Activated B cell treated with CpG ODN at 0.5 μM for 24 hours (primary cell): Measurements from ENCODE around the gene PSENEN. TPM values are rescaled to one million over a fixed set of nuclear protein-coding genes. Genes with fewer than 3 reads are reported as not detected.

Experiments
- ATAC-seq: fragments of 200-7000 bp; cut with Tn5 transposase; one replicate; pipeline ENCODE4 v1.10.0; 2021; ENCODE audit warnings: low read depth, mild to moderate bottlenecking, moderate library complexity
- CTCF ChIA-PET: fragments of 350-600 bp; sonication (Branson Sonifier 250); formaldehyde crosslinking; loops from one replicate; lab custom pipeline; 2021; ENCODE audit warnings: antibody characterized with exemption; lab: Charles Lee
- POLR2A ChIA-PET: fragments of 350-600 bp; sonication (Branson Sonifier 250); formaldehyde crosslinking; loops from one replicate; lab custom pipeline; 2021; ENCODE audit warnings: antibody characterized with exemption; lab: Charles Lee
- DNase-seq: peaks from one replicate; pipeline ENCODE4 v3.0.0; 2022
- H3K27ac Mint-ChIP-seq: one replicate; pipeline ENCODE4 v1.8.0; 2020; ENCODE audit warnings: mixed read lengths
- H3K27me3 Mint-ChIP-seq: one replicate; pipeline ENCODE4 v1.8.0; 2021; ENCODE audit warnings: mixed read lengths
- H3K36me3 Mint-ChIP-seq: one replicate; pipeline ENCODE4 v1.8.0; 2021; ENCODE audit warnings: low read depth, mixed read lengths
- H3K4me1 Mint-ChIP-seq: one replicate; pipeline ENCODE4 v1.8.0; 2021; ENCODE audit warnings: mixed read lengths
- H3K4me3 Mint-ChIP-seq: one replicate; pipeline ENCODE4 v1.8.0; 2020; ENCODE audit warnings: mild to moderate bottlenecking, mixed read lengths
- H3K9me3 Mint-ChIP-seq: one replicate; pipeline ENCODE4 v1.8.0; 2020; ENCODE audit warnings: mixed read lengths
- CTCF ChIP-seq: fragments of 200-600 bp; IDR thresholded peaks from one replicate; pipeline ENCODE4 v1.8.0; 2022; ENCODE audit warnings: antibody characterized with exemption, mild to moderate bottlenecking
- intact Hi-C: fragments of 100-400 bp; cut with micrococcal nuclease; formaldehyde crosslinking; loops from one replicate; pipeline ENCODE4 v1.15.1; 2024
- total RNA-seq: library from RNA; stranded (reverse); gene quantifications from 2 replicates; pipeline ENCODE4 v1.2.3, GENCODE V29; 2022

Gene PSENEN
- total RNA-seq, 1 donor from 2014 or later: 45.0 TPM

GRCh38 chr19:35740108-35740422, 5.4 kb upstream of the PSENEN start:
- ATAC-seq: peak; percentile 3
- Mint-ChIP-seq H3K36me3 (peaks cover 62% of the 10 kb centered on the region), H3K4me1 (peaks cover 62% of the 10 kb centered on the region), H3K9me3 (no peaks in the 10 kb centered on the region), H3K27ac (peak overlapping the region; percentile 95), H3K4me3 (peak overlapping the region; percentile 95), H3K27me3 (no peaks in the 10 kb centered on the region)
- ChIA-PET CTCF (interaction anchor here (1.0 kb wide), 1 partner anchor 17 kb away, joined by 3 read pairs; no protein-coding TSS in a partner anchor), POLR2A (interaction anchor here (0.8 to 3.6 kb wide), 18 partner anchors 8 to 534 kb away, joined by 3 to 54 read pairs (median 6); partner anchors contain the start of genes COX6B1, HSPB6, KMT2B and LIN37)
- intact Hi-C loops: loop anchor here (1.0 to 10.0 kb wide), 9 partner anchors 18 to 1575 kb away; partner anchors contain the start of genes ARHGAP33, COX6B1, NFKBID and OVOL3
- TF ChIP-seq CTCF: no peak
- DNase-seq: no peak

DNA sequence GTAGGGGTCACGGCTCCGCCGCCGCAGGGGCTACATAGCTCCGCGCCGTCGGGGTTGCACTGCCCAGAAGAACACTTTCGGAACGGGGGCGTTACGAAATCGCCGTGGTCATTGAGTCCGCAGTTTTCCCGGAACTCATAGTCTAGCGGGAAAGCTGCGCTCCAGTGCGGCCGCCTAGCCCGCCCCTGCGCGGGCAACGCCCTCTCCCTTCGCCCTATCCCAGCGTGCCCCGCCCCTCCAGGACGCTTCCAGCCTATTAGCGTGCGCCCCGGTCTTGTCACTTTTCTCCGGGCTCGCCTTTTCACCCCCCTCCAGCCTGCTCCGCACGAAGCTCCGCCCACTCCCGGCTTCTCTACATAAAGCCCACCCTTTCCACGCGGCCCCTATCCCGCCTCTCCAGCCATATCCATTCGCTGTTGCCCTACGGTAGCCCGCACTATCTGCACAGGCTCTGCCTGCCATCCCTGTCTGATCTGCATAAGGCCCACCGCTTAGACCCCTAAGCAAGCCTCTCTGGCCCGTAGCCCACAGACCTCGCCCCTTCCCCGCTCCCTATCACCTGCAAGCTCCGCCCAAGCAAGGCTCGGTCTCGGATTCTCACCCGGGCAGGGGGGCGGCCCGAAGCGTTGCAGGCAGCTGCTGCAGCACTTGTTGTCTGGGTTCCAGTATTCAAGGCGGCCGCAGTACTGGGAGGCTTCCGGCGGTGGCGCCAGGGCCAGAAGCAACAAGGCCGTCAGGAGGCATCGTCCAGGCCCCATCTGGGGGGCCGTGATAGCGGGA, 4.8 kb upstream of the PSENEN start:
- TF ChIP-seq CTCF: no peak
- DNase-seq: peak; percentile 89
- no peaks in the 10 kb centered on the region for H3K27me3 Mint-ChIP-seq
- peaks cover 66% of the 10 kb centered on the region for H3K4me1 Mint-ChIP-seq
- H3K4me3 Mint-ChIP-seq: peak overlapping the region; percentile 95
- ATAC-seq: peak; percentile 65
- CTCF ChIA-PET: interaction anchor here (0.8 to 1.0 kb wide), 2 partner anchors 17 to 46 kb away, joined by 3 to 5 read pairs; no protein-coding TSS in a partner anchor
- H3K27ac Mint-ChIP-seq: peak overlapping the region; percentile 95
- POLR2A ChIA-PET: interaction anchor here (0.6 to 3.6 kb wide), 21 partner anchors 8 to 534 kb away, joined by 3 to 54 read pairs (median 5); partner anchors contain the start of genes COX6B1, HSPB6, KMT2B and LIN37
- peaks cover 62% of the 10 kb centered on the region for H3K36me3 Mint-ChIP-seq
- intact Hi-C loops: loop anchor here (1.0 to 10.0 kb wide), 9 partner anchors 18 to 1574 kb away; partner anchors contain the start of genes ARHGAP33, COX6B1, NFKBID and OVOL3
- H3K9me3 Mint-ChIP-seq: no peaks in the 10 kb centered on the region

- TF ChIP-seq CTCF: no peak
- DNase-seq (no peak), ATAC-seq (no peak)
- H3K9me3 Mint-ChIP-seq: no peaks in the 10 kb centered on the region
- H3K4me1 Mint-ChIP-seq: peaks cover 72% of the 10 kb centered on the region
- peak overlapping the region; percentile 99 for H3K27ac Mint-ChIP-seq
- H3K36me3 Mint-ChIP-seq: peaks cover 58% of the 10 kb centered on the region
- no peaks in the 10 kb centered on the region for H3K27me3 Mint-ChIP-seq
- H3K4me3 Mint-ChIP-seq: peak overlapping the region; percentile 95
- POLR2A ChIA-PET: interaction anchor here (0.8 to 5.2 kb wide), 16 partner anchors 8 to 375 kb away, joined by 3 to 69 read pairs (median 6); partner anchors contain the start of genes COX6B1, HSPB6, KMT2B and LIN37
- CTCF ChIA-PET: interaction anchor here (0.8 to 1.0 kb wide), 2 partner anchors 18 to 46 kb away, joined by 3 to 5 read pairs; no protein-coding TSS in a partner anchor
- intact Hi-C loops: loop anchor here (2.0 to 10.0 kb wide), 3 partner anchors 48 to 1574 kb away; partner anchors contain the start of genes OVOL3, POLR2I and TBCB
Measured at GRCh38 chr19:35741203-35741515, 4.3 kb upstream of the PSENEN start.

DNA sequence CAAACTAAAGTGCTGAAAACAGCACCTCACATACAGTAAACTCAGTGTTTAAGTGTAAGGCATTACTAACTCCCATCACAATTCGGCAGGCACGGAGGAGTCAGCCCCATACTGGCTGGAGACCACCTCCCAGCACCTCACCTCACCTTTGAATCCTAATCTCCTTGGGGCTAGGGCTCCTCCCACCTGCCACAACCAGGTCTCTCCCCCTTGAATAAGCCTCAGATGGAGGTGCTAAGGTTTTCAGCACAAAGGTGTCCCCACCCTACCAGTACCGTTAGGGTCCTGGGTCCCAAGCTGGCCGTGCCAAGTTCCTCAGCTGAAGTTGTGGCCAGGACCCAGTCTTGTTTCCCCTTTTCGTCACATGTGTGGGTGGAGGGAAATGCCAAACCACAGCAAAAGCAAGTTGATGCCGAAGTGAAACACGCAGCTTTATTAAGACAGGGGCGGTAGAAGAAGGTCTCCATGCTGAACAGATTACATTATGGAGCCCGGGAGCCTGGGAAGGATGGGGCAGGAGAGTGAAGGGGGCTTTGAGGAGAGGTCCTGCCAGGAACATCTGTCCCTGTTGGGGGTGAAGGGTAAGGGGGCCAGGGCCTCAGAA, 3.2 kb upstream of the PSENEN start, which contains the start of gene IGFLR1:
Gene IGFLR1, minus strand, starts transcription at position 332 of the 604 bp plus-strand sequence. CDS start 1,272 bp downstream, outside the sequence.
- no peaks in the 10 kb centered on the region for H3K27me3 Mint-ChIP-seq
- H3K36me3 Mint-ChIP-seq: peaks cover 47% of the 10 kb centered on the region
- H3K4me1 Mint-ChIP-seq: peaks cover 66% of the 10 kb centered on the region
- ChIA-PET POLR2A (interaction anchor here (0.6 to 5.2 kb wide), 16 partner anchors 9 to 408 kb away, joined by 3 to 69 read pairs (median 6); partner anchors contain the start of genes ALKBH6, APLP1, COX6B1 and HAUS5), CTCF (interaction anchor here (0.9 kb wide), 1 partner anchor 24 kb away, joined by 3 read pairs; no protein-coding TSS in a partner anchor)
- DNase-seq (peak; percentile 60), ATAC-seq (peak; percentile 11)
- no peaks in the 10 kb centered on the region for H3K9me3 Mint-ChIP-seq
- peak within 1 kb of the TSS; percentile 99 for H3K27ac Mint-ChIP-seq
- H3K4me3 Mint-ChIP-seq: peak within 1 kb of the TSS; percentile 94
- no peak for TF ChIP-seq CTCF
- intact Hi-C loops: loop anchor here (1.0 to 10.0 kb wide), 3 partner anchors 98 to 1573 kb away; partner anchors contain the start of genes OVOL3, POLR2I and TBCB
